GM21619 (cell line): Measurements from ENCODE around the gene FRY.
A peak's percentile ranks its signal among the peaks of the same experiment; 100 is the strongest.

Experiments
- ATAC-seq: cut with Tn5 transposase; IDR thresholded peaks from one replicate; pipeline ENCODE4 v1.9.1; 2021; ENCODE audit not compliant: unreplicated experiment

FRY gene

DNA sequence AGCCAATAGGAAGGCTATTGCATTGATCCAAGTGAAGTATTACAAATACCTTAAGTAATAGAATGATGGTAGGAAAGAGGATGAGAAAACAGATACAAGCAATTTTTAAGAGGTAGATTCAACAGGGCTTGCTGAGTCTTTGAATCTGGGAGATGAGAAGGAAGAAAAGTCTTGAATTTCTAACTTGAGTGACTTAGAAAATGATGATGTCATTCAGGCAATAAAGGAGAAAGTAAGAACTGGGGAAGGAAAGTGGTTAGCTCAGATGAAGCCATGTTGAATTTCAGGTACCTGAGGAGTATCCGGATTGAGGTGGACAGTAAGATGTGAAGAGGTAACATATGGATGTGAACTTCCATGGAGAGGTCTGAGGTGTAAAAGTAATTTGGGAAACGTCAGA, 15.5 kb upstream of the FRY start:
- no peak for ATAC-seq

DNA sequence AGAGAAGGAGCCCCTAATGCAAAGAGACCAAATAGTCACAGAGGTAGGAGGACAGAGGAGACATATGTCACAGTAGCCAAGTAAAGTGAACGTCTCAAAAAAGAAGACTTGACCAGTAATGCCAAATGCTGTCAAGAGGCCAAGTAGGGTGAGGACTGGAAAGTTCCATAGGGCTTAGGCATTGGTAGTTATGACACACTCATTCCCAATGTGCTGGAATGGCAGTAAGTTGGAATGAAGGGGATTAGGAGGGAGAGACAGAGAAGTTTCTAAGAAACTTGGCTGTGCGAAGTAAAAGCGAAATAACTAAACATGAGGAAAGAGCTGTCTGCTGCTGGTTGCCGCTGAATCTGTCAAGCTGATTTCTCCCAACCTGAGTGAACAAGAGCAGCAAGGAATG, 14.9 kb upstream of the FRY start:
- ATAC-seq: no peak

DNA sequence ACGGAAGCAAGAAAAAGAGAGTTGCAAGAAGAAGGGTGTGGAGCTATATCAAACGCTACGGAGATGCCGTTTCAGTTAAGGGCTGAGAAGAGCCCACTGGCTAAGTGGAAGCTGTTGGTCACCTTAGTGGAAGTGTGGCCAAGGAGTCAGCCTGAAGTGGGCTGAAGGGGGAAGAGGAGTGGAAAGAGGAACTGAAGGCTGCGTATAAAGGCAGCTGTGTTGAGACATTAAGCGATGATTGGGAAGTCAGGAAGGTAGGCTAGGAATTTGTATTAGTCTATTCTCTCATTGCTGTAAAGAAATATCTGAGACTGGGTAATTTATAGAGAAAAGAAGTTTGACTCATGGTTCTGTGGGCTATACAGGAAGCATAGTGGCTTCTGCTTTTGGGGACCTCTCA, 14.1 kb upstream of the FRY start:
- ATAC-seq: no peak

DNA sequence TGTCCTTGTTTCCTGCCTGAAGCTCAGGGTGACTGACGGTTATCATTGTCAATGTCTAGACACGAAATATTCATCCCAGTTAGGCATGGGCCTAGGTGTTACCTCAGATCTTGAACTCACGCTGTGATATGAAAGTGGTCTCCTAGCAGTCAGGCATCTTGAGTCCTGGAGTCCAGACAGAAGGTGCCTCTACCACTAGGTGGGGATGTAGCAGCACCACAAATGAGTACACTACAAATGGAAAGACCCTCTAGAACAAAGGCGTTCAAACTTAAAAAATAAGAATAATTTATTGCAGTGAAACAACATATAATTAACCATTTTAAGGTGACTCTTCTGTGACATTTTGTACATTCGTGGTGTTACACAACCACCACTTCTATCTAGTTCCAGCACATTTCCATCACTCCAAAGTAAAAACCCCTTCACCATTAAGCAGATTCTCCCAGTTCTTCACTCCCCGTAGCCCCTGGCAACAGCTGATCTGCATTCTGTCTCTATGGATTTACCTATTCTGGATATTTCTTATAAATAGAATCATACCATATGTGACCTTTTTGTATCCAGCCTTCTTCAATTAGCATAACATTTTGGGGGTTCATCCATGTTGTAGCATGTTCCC, 11.9 kb upstream of the FRY start:
- peak; percentile 64 for ATAC-seq

DNA sequence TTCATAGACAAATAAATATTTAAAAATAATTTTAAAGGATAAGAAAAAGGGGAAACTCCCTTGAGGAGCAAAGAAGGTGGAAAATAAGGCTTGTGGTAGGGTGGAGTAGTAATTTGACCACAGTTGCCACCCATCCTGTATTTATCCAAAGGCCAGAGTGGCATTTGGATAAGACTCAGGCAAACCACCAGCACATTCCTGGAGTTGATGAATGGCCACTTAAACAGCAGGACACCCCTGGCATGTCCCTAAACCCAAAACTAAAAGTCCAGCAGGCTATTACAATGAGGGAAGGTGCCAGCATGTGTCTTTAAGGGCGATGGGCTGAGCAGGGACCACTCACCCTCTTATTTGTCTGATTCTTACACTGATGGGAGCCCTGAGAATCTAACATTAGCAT, 9.8 kb upstream of the FRY start:
- no peak for ATAC-seq

DNA sequence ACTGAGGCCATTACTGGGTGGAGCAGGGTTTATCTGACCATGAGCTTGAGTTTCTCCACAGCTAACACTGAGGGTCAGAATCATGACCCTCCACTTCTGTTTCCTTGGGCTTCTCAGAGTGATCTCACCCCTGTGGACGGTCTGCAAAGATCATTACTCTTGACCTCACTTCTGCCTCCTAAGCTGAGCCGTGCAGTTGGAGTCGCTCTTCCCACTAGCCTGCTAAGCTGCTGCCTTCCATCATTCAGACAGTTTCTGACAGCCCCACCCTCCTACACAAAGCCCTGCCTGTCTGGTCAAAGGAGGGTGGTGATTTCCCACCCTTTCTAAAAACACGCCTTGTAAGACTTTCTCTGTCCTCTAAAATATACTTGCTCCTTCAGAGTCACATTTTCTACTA, 9.3 kb upstream of the FRY start:
- ATAC-seq: no peak

DNA sequence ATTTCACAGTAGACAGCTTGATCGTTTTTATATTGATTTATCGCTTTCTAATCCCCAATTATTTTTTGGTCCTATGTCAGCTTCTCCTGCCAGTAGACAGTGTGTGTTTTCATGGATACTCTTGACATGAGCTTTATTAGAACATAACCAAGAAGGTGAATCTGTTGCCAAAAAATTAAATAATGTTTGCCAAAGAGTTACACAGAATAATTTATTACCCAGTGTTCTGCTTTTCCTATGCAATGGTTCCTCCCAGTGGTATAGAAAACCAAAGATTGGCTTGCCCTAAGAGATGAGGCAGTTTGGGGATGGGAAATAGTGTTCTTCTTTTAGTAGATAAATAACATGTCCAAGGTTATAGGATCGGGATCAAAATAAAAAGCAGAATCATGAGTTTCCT, 8.5 kb upstream of the FRY start:
- no peak for ATAC-seq

DNA sequence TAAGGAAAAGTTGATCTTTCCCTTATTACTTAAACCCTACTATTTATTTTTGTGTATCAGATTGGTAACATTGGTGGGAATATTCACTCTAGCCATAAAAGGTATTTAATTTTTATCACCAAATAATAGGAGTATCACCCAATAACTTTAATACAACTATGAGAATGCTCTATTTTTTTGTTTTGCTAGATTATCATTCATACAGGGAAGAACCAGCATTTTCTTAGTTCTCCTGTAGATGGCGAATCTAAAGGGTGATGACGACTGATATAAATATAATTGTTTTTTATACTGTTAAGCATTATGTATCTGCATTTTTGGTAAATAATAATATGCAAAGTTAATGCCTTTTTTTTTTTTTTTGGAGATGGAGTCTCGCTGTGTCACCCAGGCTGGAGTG, 7.9 kb upstream of the FRY start:
- ATAC-seq: no peak

DNA sequence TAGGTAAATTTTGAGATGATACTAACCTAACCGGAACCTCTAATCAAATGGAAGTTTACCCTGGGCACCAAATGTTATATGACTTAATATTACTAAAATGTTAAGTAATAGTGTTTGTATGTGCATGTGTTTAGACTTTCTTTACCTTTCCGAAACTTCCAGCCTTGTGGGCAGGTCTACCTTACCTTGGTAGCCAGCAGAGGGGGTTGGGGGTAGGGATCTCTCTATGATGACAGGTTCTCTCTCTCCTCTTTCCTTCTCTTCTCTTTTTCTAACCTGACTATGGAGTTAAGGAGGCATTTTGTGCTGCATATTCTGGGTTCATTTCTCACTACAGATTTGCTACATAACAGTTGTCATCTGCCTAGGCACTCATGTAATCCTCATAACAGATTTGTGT, 6.8 kb upstream of the FRY start:
- no peak for ATAC-seq

DNA sequence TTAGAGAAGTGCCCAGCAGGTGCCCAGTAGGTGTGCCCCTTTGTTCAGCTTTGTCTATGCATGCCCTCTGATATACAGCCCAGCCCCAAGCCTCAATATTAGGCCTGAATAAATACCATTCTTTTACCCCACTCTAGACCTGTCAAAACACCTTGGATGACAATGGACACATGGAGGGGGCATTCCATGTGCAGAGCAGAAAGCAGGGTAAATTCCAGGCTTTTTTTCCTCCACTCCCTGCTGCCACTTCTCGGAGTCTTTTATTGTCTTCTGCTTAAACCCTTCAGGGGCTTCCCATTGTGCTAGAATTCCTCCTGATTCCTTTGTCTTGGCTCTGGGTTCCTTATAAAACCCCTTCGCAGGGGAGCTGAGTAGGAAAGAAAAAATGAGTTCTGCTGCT, 5.8 kb upstream of the FRY start:
- no peak for ATAC-seq

DNA sequence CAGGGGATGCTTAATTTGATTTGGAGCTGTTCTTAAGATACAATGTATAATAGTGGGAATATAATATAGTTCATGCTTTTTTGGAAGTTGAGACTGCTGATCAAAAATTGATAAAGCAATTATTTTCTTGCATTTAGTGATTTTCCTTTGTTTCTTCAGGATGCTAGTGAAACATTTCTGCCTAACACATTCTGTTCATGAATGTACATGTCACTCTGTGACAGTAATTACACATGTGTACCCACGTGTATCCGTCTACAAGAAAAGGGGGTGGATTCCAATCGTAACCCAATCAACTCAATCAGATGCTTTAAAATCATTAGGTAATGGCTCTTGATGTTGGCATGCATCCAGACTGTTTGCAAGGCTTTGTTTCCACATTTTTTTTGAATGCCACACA, 5.0 kb upstream of the FRY start:
- no peak for ATAC-seq

DNA sequence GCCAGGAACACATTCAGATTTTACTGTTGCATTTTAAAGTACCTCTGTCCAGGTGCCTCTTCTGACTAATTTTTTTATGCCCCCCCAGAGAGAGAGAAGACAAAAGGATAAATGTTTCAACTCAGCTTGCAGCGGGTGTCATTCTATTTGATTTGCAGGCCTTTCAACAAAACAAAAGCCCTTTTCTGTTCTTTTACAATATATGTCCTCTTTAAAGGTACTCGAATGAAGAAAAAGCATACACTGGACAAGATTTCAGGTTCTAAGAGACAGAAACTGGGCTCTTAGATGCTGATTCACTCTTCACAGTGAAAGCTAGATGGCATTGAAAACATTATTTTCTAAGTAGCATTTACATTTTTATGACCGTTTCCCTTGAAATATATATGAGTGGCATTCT, 2.9 kb upstream of the FRY start:
- ATAC-seq: no peak

DNA sequence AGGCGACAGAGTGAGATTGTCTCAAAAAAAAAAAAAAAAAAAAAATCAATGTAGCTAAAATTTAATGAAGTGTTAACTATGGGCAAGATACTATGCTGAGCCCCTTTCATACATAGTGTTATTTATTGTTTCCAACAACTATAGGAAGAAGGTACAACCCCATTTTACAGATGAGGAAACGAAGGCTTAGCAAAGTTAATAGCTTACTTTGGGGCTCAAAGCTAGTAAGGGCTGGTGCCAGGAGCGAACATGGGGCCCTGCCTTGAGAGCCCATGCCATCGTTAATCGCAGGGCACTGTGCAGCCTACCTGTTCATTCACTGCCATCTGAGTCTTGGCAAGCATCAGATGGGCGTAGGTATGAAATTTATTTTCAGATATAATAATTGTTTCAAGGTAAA, 1.9 kb upstream of the FRY start:
- ATAC-seq: no peak

DNA sequence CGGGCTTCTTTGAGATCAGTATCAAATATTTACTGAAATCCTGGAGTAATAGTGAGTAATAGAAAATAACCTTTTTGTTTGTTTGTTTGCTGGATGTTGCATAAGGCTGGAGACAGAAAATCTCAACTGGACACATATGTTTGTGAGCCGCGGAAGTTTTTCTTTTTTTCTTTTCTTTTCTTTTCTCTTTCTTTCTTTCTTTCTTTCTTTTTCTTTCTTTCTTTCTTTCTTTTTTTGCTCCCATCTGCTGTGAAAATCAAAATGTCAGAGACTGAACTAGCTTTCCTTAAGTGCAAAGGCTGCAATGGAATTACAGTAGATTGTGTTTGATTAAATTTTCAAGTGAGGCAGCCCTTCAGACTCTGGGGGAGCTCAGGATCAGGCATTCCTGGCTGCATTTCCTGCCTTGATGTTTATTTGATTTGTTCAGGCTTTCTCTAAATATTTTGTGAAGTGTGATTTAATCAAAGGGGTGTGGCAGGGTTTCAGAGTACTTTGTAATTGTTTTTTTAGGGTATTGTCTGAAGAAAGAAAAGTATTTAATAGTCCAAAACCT, 319 bp downstream of the FRY start:
- no peak for ATAC-seq

DNA sequence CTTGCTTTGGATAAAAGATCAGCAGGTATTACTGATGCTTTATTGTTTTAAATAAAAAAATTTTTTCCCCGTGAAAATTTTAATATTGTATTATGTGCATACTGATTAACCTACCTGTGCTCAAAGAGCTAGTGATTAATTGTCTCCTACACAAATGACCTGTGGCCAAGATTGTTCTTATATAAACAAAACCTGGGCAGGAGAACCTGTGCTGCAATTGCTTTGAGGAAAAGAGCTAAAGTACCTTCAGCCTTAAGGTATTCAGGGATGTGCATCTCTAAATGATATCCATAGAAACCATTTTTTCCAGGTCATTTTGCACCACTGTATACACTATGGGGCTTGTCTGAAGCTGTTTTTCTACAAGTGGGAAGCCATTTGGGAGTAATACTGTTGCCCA, 1.2 kb downstream of the FRY start:
- no peak for ATAC-seq

DNA sequence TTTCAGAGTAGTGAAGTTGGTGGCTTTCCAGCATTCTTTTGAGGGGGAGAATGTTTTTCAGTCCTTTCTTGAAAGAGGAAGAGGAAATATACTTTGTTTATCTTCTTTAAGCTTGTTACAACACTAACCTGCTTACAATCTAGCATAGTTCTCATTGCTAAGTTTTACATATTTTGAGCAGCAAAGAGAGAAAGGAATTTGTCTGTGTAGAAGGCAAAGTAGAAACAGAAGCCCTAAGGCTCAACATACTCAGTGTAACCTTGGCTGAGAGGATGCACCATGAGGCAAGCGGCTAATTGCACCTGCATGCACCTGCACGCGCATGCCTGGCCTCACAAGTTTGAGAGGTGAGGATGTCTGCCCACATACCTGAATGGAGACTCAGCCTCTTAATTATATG, 2.2 kb downstream of the FRY start:
- no peak for ATAC-seq

DNA sequence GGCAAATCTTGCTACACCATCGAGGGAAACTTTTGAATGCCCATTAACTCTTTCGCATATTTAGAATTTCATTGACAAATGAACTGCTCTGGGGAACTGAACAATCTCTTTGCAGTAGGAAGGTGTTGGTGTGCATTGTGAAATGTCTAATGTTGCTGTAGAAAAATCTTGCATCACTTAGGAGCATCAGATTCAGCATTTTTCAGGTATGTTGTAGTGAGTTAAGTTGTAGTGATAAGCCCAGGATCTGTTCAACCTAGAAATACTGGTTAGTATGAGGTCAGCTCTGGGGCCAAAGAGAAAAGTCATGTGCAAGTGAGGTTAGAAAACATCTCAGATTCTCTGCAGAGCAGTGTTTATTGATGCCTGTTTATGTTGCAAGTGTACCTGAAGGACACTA, 4.1 kb downstream of the FRY start:
- no peak for ATAC-seq

DNA sequence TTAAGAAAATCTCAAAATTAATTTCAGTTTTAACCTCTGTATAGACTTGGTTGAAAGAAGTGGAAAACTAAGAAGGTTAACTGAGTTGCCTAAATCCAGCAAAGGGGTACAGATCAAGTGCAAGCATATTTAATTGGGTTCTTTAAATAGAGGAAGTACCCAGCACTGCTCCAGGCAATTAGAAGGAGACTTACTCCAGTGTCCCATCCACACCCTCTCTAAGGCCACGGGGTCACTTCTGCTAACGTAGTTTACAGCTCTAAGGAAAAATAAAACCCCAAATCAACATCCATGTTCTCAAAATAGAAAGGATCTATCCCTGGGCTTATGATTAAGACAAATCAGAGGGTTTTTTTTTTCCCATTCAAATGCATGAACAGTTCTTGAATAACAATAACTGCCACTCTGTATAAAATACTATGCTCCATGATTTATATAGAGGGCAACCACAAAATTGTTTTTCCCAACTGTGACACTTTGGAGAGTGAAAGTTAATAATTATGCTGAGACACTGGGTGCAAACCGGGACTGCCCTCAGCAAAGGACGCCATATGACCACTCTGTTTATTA, 4.6 kb downstream of the FRY start:
- ATAC-seq: no peak

DNA sequence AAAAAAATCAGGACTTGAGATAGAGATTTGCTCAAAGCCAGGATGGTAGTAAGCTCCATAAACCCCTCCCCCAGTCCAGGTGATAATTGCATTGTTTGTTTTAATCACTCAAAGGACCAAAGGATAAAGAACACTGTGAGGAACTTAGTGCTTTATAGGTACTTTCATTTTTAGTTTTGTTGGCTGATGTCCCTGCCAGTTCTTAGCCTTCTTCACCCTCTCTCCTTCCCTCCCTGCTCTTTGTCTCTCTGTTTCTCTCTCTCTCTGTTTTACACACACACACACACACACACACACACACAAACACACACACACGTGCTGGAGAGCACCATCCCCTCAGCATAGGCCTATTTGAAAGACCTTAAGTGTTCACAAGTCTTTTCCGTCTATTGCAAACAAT, 5.2 kb downstream of the FRY start:
- ATAC-seq: no peak

DNA sequence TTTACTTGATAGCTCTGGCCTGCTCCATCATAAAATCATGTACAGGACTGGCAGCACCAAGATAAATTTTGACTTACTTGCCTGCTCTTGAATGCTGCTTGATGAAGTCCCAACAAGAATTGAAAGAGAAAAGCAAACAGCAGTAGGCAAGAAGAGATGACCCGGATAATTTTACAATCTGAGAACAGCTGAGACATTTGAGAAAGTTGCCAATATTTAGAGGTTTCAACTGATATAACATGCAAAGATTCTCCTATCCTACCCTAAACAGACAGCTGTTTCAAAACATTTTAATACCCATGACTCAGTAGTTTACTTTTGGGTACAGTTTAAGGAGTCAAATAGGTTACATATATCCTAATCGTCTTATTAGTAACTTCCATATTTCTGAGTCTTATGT, 5.9 kb downstream of the FRY start:
- no peak for ATAC-seq

DNA sequence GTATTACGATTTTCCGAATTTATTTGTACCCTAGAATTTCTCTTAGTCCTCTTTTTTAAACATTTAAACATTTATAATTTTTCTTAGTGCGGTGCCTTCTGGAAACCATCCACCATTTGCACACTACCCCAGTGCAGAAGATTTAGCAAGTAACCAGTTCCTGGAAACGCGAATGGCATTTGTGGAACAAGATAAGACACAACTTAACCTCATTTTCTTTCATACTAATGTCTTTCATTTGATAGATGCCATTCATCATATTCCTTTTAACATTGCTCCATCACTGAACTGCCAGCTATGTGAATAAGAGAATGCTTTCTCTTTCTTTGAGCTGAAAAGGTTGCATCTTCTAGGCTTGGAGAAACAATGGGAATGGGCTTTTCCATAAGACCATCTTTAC, 6.8 kb downstream of the FRY start:
- no peak for ATAC-seq

DNA sequence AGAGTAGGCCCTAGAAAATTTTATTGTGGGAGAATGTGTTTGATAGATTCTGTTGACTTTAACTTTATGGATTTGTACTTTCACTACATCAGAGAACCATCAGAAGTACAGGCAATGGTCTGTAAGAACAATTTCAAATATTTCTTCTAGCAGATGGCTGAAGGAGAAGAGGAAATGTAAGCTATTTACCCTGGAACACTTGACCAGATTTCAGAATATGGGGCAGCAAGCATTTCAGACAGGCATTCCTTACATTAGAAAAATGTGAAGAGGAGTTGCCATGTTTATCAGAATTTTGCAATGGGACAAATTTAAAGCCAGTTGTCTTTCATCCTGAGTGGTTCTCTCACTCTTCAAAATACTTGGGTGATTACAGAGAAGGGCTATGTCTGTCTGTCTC, 7.5 kb downstream of the FRY start:
- ATAC-seq: no peak

DNA sequence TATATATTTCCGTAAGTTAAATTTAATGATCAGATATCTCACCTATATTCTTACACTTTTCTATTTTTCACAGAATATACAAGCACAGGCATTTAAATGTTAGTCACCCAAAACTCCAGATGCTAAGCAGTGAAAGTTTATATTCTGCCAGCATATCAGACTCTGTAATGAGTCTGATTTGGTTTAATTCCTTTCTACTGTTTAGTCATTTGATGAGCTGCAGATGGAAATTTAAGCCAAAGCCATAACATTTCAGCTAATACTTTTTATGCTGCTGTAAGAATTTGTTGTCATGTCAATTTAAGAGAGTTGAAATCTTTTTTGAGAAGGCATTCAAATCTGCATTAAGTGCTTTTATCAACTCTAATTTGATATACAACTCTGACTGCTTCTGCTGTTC, 8.0 kb downstream of the FRY start:
- no peak for ATAC-seq
